ENCODE measurements around the gene TULP4.
"Not testable (repeated sequence)": the region's sequence is repeated elsewhere in the genome, so short reads cannot be mapped to it uniquely, and the experiment has no call there.

The TULP4 gene

GRCh38 chr6:158328952-158329351, 16.7 kb downstream of the TULP4 start:
- DNase-seq (ENCODE audit: low spot score): no peak

- DNase-seq (ENCODE audit: low spot score): no peak
These were observed 17.3 kb downstream of the TULP4 start for GRCh38 chr6:158329531-158329930.

DNA sequence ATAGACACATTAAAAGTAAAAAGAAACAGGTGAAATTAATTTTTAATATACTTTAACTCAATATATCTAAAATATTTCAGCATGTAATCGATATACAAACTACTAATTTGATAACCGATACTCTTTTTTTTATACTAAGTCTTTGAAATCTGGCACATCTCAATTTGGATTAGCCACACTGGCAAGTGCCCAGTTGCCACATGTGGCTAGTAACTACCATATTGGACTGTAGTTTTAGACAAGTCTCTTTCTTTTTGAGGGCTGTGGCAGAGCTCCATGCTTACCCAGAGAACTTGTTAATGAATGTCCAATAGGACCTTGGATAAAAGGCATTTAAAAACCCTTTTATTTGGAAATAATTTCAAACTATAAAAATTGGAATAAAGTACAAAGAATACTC, 17.8 kb downstream of the TULP4 start:
- no peak for DNase-seq (ENCODE audit: low spot score)

DNA sequence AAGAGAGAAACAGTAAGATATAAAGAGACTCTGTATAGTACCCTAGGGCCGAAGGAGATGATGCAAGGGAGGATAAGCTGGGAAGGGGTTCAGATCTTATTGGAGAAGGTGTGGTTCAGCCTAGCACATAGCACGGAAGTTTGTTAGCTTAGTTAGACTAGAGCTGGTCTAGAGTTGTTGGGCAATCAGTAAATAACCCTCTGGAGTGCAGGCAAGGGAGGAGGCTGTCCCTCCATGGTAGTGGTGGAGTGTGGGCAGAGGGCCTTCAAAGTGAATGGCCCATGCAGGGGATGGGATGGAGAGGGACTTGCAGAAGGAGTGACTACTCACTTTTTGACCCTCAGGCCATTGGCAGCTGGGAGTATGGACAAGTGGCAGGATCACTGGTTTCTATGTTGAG, 20.0 kb downstream of the TULP4 start:
- DNase-seq (ENCODE audit: low spot score): no peak

GRCh38 chr6:158333094-158333493, 20.8 kb downstream of the TULP4 start:
- DNase-seq (ENCODE audit: low spot score): no peak

DNA sequence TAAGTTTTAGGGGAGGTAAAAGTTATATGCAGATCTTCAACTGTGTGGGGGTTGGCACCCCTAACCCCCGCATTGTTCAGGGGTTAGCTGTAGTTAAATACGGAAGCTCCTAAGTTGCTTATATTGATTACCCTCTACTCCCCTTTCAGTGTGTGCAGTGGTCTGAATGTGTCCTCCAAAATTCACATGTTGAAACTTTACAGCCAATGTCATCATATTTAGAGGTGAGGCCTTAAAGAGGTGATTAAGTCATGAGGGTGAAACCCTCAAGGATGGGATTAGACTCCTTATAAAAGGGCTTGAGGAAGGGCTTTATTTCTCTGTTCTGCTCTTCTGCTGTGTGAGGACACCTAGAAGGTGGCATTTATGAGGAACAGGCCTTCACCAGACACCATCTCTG, 22.3 kb downstream of the TULP4 start:
- DNase-seq (ENCODE audit: low spot score): no peak

GRCh38 chr6:158337332-158337731, 25.1 kb downstream of the TULP4 start:
- DNase-seq (ENCODE audit: low spot score): no peak

- no peak for DNase-seq (ENCODE audit: low spot score)
These were observed 26.2 kb downstream of the TULP4 start for GRCh38 chr6:158338311-158339112.

GRCh38 chr6:158339197-158339596, 26.9 kb downstream of the TULP4 start:
- DNase-seq (ENCODE audit: low spot score): peak; percentile 11

GRCh38 chr6:158340252-158340651, 28.0 kb downstream of the TULP4 start:
- no peak for DNase-seq (ENCODE audit: low spot score)

- DNase-seq (ENCODE audit: low spot score): no peak
These were observed 32.3 kb downstream of the TULP4 start for GRCh38 chr6:158344534-158344933.

GRCh38 chr6:158345444-158345843, 33.2 kb downstream of the TULP4 start:
- not testable (repeated sequence) for DNase-seq (ENCODE audit: low spot score)

GRCh38 chr6:158347335-158347734, 35.1 kb downstream of the TULP4 start:
- DNase-seq (ENCODE audit: low spot score): no peak

DNA sequence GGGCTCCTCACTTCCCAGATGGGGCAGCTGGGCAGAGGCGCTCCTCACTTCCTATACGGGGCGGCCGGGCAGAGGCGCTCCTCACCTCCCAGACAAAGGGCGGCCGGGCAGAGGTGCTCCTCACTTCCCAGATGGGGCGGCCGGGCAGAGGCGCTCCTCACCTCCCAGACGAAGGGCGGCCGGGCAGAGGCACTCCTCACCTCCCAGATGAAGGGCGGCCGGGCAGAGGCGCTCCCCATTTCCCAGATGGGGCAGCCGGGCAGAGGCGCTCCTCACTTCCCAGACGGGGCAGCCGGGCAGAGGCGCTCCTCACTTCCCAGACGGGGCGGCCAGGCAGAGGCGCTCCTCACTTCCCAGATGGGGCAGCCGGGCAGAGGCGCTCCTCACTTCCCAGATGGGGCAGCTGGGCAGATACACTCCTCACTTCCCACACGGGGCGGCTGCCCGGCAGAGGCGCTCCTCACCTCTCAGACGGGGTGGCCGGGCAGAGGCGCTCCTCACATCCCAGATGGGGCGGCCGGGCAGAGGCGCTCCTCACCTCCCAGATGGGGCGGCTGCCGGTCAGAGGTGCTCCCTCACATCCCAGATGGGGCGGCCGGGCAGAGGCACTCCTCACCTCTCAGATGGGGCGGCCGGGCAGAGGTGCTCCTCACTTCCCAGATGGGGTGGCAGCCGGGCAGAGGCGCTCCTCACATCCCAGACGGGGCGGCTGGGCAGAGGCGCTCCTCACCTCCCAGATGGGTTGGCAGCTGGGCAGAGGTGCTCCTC, 36.7 kb downstream of the TULP4 start:
- DNase-seq (ENCODE audit: low spot score): not testable (repeated sequence)

DNA sequence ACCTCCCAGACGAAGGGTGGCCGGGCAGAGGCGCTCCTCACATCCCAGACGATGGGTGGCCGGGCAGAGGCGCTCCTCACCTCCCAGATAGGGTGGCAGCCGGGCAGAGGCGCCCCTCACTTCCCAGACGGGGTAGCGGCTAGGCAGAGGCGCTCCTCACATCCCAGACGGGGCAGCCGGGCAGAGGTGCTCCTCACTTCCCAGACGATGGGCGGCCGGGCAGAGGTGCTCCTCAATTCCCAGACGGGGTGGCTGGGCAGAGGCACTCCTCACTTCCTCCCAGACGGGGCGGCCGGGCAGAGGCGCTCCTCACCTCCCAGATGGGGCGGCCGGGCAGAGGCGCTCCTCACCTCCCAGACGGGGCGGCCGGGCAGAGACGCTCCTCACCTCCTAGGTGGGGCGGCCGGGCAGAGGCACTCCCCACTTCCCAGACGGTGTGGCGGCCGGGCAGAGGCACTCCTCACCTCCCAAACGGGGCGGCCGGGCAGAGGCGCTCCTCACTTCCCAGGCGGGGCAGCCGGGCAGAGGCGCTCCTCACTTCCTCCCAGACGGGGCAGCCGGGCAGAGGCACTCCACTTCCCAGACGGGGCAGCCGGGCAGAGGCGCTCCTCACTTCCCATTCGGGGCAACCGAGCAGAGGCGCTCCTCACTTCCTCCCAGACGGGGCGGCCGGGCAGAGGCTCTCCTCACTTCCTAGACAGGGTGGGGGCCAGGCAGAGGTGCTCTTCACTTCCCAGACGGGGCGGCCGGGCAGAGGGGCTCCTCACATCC, 37.4 kb downstream of the TULP4 start:
- DNase-seq (ENCODE audit: low spot score): not testable (repeated sequence)

DNA sequence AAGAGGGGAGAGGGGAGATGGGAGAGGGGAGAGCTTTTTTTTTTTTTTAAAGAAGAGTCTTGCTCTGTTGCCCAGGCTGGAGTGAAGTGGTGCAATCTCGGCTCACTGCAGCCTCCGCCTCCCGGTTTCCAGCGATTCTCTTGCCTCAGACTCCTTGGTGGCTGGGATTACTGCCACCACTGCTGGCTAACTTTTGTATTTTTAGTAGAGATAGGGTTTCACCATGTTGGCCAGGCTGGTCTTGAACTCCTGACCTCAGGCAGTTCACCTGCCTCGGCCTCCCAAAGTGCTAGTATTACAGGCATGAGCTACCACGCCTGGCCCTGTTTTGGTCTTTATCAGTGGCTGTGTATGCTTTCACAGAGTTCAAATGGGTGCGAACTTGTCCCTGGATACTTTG, 38.5 kb downstream of the TULP4 start:
- DNase-seq (ENCODE audit: low spot score): not testable (repeated sequence)

DNA sequence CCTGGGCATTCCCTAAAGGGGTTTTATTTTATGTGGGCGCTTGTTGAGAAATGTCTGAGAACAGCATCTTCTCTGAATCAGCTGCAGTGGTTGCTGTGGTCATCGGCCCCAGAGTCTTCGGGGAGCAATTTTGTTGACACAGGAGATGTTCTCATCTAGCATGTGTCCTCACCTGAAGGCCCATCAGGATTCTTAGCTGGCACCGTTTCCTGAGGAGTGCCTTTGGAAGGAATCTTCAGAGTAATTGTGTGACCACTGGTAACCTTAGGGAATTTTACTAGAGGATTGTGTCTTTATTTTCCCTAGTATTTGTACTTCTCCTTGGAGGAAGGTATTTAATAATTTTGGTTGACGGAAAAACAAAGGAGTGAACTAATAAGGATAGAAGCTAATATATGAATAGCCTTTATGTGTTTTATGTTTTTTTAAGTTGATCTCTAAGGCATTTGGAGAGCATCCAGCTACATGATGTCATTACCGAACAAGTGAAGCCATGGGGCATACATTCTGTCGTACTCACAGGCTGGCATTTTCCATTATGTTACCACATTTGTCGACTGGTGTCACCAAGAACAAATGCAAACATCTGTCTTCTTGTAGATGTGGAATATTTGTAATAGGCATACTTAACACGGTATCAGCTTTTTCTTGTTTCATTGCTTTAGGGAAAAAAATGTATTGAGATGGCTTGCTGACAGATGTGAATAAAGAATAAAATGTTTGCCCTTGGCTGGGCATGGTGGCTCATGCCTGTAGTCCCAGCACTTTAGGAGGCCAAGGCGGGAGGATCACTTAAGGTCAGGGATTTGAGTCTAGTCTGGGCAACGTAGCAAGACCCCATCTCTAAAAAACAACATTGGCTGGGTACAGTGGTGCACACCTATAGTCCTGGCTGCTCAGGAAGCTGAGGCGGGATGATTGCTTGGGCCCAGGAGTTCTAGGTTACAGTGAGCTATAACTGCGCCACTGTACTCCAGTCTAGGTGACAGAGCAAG, 41.9 kb downstream of the TULP4 start:
- no peak for DNase-seq (ENCODE audit: low spot score)

GRCh38 chr6:158356586-158357546, 44.6 kb downstream of the TULP4 start:
- DNase-seq (ENCODE audit: low spot score): no peak

- no peak for DNase-seq (ENCODE audit: low spot score)
These were observed 45.4 kb downstream of the TULP4 start for GRCh38 chr6:158357570-158358216.
